Mammary epithelial cell (primary cell): ENCODE measurements around the gene FAM186B.

Experiments
- CTCF ChIP-seq, 2 donors: IDR thresholded peaks in 1 of 2; conservative IDR thresholded peaks in 1 of 2; 2 replicates each; pipeline ENCODE4 v1.5.1; 2011 to 2012; ENCODE audit warnings: inconsistent platforms in 2 of 2, low read length in 2 of 2, mild to moderate bottlenecking in 2 of 2, control low read depth in 1 of 2, low read depth in 1 of 2; ENCODE audit not compliant: insufficient read depth in 1 of 2; ENCODE audit errors: extremely low read depth in 1 of 2
- EZH2 ChIP-seq: IDR thresholded peaks from 2 replicates; pipeline ENCODE4 v1.6.1; 2012; ENCODE audit warnings: low read length, inconsistent platforms, borderline replicate concordance

GRCh38 chr12:49584591-49584990 lies 20.8 kb downstream of the FAM186B start:
- TF ChIP-seq EZH2 (no peak), CTCF (conservative IDR thresholded peaks at IDR 0.05 in 1 of 2, IDR thresholded peaks at IDR 0.05 in 1 of 2; ENCODE audit: extremely low read depth in 1 of 2, insufficient read depth in 1 of 2, low read depth in 1 of 2, low read length in 2 of 2) (no peak)
